OCI-LY7 (cell line): ENCODE results near the gene UBE3D.
"Not testable (repeated sequence)": the region's sequence is repeated elsewhere in the genome, so short reads cannot be mapped to it uniquely, and the experiment has no call there.

Experiments
- EZH2phosphoT487 ChIP-seq: fragments of 200-600 bp; sonication (generic); IDR thresholded peaks from 2 replicates; pipeline ENCODE4 v1.6.1; 2018; ENCODE audit warnings: low read depth, borderline replicate concordance, mild to moderate bottlenecking, mixed run types, antibody characterized with exemption, low read length, moderate library complexity, mixed read lengths
- TF ChIP-seq, protein P1 (sequence below): fragments of 200-600 bp; sonication (generic); conservative IDR thresholded peaks from 2 replicates; pipeline ENCODE4 v1.5.1; 2014; ENCODE audit warnings: mild to moderate bottlenecking, antibody characterized with exemption, low read length, moderate library complexity, mixed read lengths

DNA sequence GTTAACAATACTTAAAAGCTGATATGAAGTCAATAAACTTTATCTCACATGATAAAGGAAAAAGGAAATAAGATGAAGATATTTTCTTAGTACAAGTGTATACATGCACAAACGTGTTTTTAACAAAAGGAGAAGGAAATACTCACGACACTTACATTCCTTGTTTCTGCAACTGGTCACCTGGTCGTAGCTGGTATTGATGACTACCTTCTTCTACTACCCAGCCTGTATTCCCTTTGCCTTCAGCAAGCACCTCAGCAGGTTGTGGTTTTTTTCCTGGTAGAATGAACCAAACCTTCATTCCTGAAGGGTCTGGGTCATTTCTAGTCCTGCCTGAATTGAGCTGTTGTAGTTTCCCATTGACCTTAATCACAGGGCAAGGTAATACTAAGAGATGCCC is 54.5 kb downstream of the UBE3D start:
- TF ChIP-seq, protein P1, sequence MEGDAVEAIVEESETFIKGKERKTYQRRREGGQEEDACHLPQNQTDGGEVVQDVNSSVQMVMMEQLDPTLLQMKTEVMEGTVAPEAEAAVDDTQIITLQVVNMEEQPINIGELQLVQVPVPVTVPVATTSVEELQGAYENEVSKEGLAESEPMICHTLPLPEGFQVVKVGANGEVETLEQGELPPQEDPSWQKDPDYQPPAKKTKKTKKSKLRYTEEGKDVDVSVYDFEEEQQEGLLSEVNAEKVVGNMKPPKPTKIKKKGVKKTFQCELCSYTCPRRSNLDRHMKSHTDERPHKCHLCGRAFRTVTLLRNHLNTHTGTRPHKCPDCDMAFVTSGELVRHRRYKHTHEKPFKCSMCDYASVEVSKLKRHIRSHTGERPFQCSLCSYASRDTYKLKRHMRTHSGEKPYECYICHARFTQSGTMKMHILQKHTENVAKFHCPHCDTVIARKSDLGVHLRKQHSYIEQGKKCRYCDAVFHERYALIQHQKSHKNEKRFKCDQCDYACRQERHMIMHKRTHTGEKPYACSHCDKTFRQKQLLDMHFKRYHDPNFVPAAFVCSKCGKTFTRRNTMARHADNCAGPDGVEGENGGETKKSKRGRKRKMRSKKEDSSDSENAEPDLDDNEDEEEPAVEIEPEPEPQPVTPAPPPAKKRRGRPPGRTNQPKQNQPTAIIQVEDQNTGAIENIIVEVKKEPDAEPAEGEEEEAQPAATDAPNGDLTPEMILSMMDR = not testable (repeated sequence)
- not testable (repeated sequence) for TF ChIP-seq EZH2phosphoT487
